ENCODE results near the gene CNTNAP2. TPM values are rescaled to one million over a fixed set of nuclear protein-coding genes. Genes with fewer than 3 reads are reported as not detected.

The CNTNAP2 gene
- total and polyA plus RNA-seq, 3 donors from 2014 or later = 4.3 to 6.1 (median 4.4) TPM

DNA sequence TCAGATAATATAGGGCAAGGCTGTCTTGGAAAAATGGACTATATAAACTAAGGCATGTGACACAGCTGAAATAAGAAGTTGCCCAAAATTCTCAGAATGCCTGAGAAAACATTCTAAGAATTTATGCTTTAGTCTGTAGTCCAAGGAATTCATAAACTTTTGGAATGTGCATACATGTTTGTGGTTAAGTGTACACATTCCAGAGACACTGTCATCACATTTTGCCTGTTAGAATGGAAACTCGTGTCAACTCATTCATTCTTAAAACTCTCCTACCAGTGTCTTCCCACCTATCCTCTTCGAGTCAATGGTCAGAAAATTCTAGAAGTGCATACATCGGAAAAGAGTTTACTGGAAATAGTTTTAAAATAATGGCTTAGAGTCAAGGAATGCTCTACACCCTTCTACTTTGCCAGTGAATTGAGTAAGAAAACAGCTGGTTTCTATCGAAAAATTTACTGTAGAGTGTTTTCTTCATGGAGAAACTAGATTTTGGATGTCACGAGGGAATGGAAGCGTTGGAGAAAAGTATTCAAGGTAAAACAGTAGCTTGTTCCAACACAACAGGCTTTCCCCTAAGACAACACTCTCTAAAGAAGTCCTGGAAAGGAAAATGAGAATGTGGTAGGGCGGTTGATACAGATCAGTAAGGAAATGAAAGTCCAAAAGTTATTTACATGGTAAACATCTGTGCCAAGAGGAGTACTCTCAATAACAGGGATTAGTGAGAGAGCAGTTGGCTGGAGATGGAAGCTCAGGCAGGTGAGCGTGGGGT is 1296.4 kb downstream of the CNTNAP2 start:
- Histone ChIP-seq H3K36me3 (ENCODE audit: low read depth, missing control alignments) (no peaks in the 10 kb centered on the region), H3K27ac (no peak overlapping the region), H3K4me3 (no peak overlapping the region), H3K4me1 (no peaks in the 10 kb centered on the region), H3K9me3 (no peaks in the 10 kb centered on the region), H3K27me3 (no peaks in the 10 kb centered on the region)
- WGBS, 2 donors = 56 to 75% methylated on average over 8 of the region's 8 CpGs
- TF ChIP-seq POLR2A (IDR thresholded peaks at IDR 0.05) = no peak
- TF ChIP-seq, protein P1, sequence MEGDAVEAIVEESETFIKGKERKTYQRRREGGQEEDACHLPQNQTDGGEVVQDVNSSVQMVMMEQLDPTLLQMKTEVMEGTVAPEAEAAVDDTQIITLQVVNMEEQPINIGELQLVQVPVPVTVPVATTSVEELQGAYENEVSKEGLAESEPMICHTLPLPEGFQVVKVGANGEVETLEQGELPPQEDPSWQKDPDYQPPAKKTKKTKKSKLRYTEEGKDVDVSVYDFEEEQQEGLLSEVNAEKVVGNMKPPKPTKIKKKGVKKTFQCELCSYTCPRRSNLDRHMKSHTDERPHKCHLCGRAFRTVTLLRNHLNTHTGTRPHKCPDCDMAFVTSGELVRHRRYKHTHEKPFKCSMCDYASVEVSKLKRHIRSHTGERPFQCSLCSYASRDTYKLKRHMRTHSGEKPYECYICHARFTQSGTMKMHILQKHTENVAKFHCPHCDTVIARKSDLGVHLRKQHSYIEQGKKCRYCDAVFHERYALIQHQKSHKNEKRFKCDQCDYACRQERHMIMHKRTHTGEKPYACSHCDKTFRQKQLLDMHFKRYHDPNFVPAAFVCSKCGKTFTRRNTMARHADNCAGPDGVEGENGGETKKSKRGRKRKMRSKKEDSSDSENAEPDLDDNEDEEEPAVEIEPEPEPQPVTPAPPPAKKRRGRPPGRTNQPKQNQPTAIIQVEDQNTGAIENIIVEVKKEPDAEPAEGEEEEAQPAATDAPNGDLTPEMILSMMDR (IDR thresholded peaks at IDR 0.05) = no peak
- no peak for DNase-seq
- intact Hi-C loops (cut with DNase I; ENCODE audit: low total_unique reads) = no loop called here

GRCh38 chr7:147413557-147413870 is 1296.9 kb downstream of the CNTNAP2 start:
- intact Hi-C loops (cut with DNase I; ENCODE audit: low total_unique reads) = no loop called here
- DNase-seq = no peak
- Histone ChIP-seq H3K27ac (no peak overlapping the region), H3K4me3 (no peak overlapping the region), H3K36me3 (ENCODE audit: low read depth, missing control alignments) (no peaks in the 10 kb centered on the region), H3K4me1 (no peaks in the 10 kb centered on the region), H3K27me3 (no peaks in the 10 kb centered on the region), H3K9me3 (no peaks in the 10 kb centered on the region)
- no peak for TF ChIP-seq POLR2A (IDR thresholded peaks at IDR 0.05)
- TF ChIP-seq, protein P1 (IDR thresholded peaks at IDR 0.05) = no peak

DNA sequence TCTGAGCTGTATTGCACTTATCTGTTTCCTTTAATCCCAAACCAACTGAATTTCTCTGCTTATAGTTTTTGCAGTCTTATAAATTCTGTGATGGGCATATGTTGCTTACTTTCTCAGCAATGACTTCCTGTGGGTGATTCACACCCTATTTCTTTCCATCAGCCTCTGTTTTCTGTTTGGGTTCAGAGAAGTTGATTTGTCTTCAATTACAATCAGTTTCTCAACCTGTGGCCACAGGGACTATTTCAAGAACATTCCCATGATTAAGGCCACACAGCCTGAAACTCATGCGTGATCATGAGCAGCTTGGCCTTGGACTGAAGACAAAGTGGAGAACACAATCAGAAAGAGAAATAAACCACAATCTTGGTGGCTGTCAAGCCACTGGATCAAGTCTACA is 1299.4 kb downstream of the CNTNAP2 start:
- TF ChIP-seq, protein P1 (IDR thresholded peaks at IDR 0.05) = no peak
- no peak for TF ChIP-seq POLR2A (IDR thresholded peaks at IDR 0.05)
- no peak overlapping the region for H3K4me3 ChIP-seq
- intact Hi-C loops (cut with DNase I; ENCODE audit: low total_unique reads) = no loop called here
- H3K4me1 ChIP-seq = no peaks in the 10 kb centered on the region
- no peaks in the 10 kb centered on the region for H3K9me3 ChIP-seq
- no peaks in the 10 kb centered on the region for H3K36me3 ChIP-seq (ENCODE audit: low read depth, missing control alignments)
- 82 to 93% methylated on average over 1 of the region's 1 CpG for WGBS, 2 donors
- no peaks in the 10 kb centered on the region for H3K27me3 ChIP-seq
- no peak for DNase-seq
- no peak overlapping the region for H3K27ac ChIP-seq

GRCh38 chr7:147418966-147419365 is 1302.4 kb downstream of the CNTNAP2 start:
- 71 to 79% methylated on average over 3 of the region's 3 CpGs for WGBS, 2 donors
- Histone ChIP-seq H3K27ac (no peak overlapping the region), H3K4me3 (no peak overlapping the region), H3K9me3 (no peaks in the 10 kb centered on the region), H3K4me1 (no peaks in the 10 kb centered on the region), H3K36me3 (ENCODE audit: low read depth, missing control alignments) (no peaks in the 10 kb centered on the region), H3K27me3 (no peaks in the 10 kb centered on the region)
- no peak for TF ChIP-seq POLR2A (IDR thresholded peaks at IDR 0.05)
- TF ChIP-seq, protein P1 (IDR thresholded peaks at IDR 0.05) = no peak
- no peak for DNase-seq
- intact Hi-C loops (cut with DNase I; ENCODE audit: low total_unique reads) = no loop called here

DNA sequence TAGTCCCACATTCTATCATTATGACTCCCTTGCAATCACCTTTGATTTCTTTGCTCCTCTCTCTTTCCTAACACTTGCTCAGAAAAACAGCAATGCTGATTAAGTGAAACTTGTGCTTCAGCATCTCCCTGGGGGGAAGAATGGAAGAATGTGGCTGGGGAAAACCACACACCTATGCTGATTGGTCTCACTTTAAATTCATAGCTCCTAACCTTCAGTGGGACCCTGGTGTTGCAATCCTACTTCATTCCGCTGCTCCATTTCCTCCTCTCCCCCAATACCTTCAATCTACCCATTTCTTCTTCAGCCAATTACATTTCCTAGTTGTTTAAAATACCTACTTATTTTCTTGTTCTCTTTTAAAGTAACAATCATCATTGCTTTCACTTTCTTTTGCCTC is 1307.3 kb downstream of the CNTNAP2 start:
- no peak for DNase-seq
- intact Hi-C loops (cut with DNase I; ENCODE audit: low total_unique reads) = no loop called here
- Histone ChIP-seq H3K9me3 (no peaks in the 10 kb centered on the region), H3K4me1 (no peaks in the 10 kb centered on the region), H3K36me3 (ENCODE audit: low read depth, missing control alignments) (no peaks in the 10 kb centered on the region), H3K27me3 (no peaks in the 10 kb centered on the region), H3K27ac (no peak overlapping the region), H3K4me3 (no peak overlapping the region)
- WGBS, 2 donors = 86 to 89% methylated on average over 1 of the region's 1 CpG
- TF ChIP-seq, protein P1 (IDR thresholded peaks at IDR 0.05) = no peak
- no peak for TF ChIP-seq POLR2A (IDR thresholded peaks at IDR 0.05)

Measured in testis (tissue), 3 donors.